ENCODE data around the gene EBF4. TPM values are rescaled to one million over a fixed set of nuclear protein-coding genes. Genes with fewer than 3 reads are reported as not detected.

EBF4 gene
- total and polyA plus RNA-seq, 7 donors, result 0.42 to 1.9 (median 1.2) TPM

GRCh38 chr20:2687514-2687913, 5.1 kb upstream of the EBF4 start:
- H3K9me3 ChIP-seq, result no peaks in the 10 kb centered on the region
- DNase-seq (no peak), ATAC-seq (no peak)
- H3K4me3 ChIP-seq, result no peak overlapping the region
- H3K4me1 ChIP-seq, result no peaks in the 10 kb centered on the region
- no peak overlapping the region for H3K27ac ChIP-seq
- WGBS, 3 donors, result 35 to 39% (median 35%) methylated on average over 6 of the region's 6 CpGs
- no peak for TF ChIP-seq CTCF (IDR thresholded peaks at IDR 0.05)
- intact Hi-C loops (cut with DNase I), result no loop called here
- H3K36me3 ChIP-seq (ENCODE audit: insufficient read depth in 1 of 2, low read depth in 1 of 2), result no peaks in the 10 kb centered on the region
- peaks cover 0 to 45% (median 3%) of the 10 kb centered on the region in 3 donors for H3K27me3 ChIP-seq (ENCODE audit: insufficient read depth in 3 of 3, low read length in 2 of 3)

GRCh38 chr20:2688041-2688591, 4.5 kb upstream of the EBF4 start:
- 19 to 21% (median 19%) methylated on average over 18 of the region's 18 CpGs for WGBS, 3 donors
- no peaks in the 10 kb centered on the region for H3K36me3 ChIP-seq (ENCODE audit: insufficient read depth in 1 of 2, low read depth in 1 of 2)
- H3K27me3 ChIP-seq (ENCODE audit: insufficient read depth in 3 of 3, low read length in 2 of 3), result peaks cover 0 to 45% (median 3%) of the 10 kb centered on the region in 3 donors
- DNase-seq, result peak in 1 of 2 donors; percentile 34
- peak; percentile 36 for TF ChIP-seq CTCF (IDR thresholded peaks at IDR 0.05)
- H3K4me3 ChIP-seq, result no peak overlapping the region
- ATAC-seq, result no peak
- no peaks in the 10 kb centered on the region for H3K4me1 ChIP-seq
- H3K9me3 ChIP-seq, result no peaks in the 10 kb centered on the region
- intact Hi-C loops (cut with DNase I), result no loop called here
- no peak overlapping the region for H3K27ac ChIP-seq

GRCh38 chr20:2690213-2690612, 2.4 kb upstream of the EBF4 start:
- Histone ChIP-seq H3K9me3 (no peaks in the 10 kb centered on the region), H3K4me1 (no peaks in the 10 kb centered on the region), H3K36me3 (ENCODE audit: insufficient read depth in 1 of 2, low read depth in 1 of 2) (no peaks in the 10 kb centered on the region), H3K4me3 (no peak overlapping the region), H3K27me3 (ENCODE audit: insufficient read depth in 3 of 3, low read length in 2 of 3) (peaks cover 0 to 62% (median 14%) of the 10 kb centered on the region in 3 donors), H3K27ac (no peak overlapping the region)
- TF ChIP-seq CTCF (IDR thresholded peaks at IDR 0.05), result no peak
- intact Hi-C loops (cut with DNase I), result loop anchor here in 1 of 2 donors (5.0 to 10.0 kb wide), 2 partner anchors 52 to 165 kb away; no protein-coding TSS in a partner anchor
- DNase-seq, result no peak
- no peak for ATAC-seq
- WGBS, 3 donors, result 81 to 88% (median 84%) methylated on average over 3 of the region's 3 CpGs

GRCh38 chr20:2690718-2691117, 1.9 kb upstream of the EBF4 start:
- no peaks in the 10 kb centered on the region for H3K4me1 ChIP-seq
- ATAC-seq (no peak), DNase-seq (no peak)
- WGBS, 3 donors, result 70 to 82% (median 77%) methylated on average over 6 of the region's 6 CpGs
- H3K27ac ChIP-seq, result no peak overlapping the region
- H3K36me3 ChIP-seq (ENCODE audit: insufficient read depth in 1 of 2, low read depth in 1 of 2), result no peaks in the 10 kb centered on the region
- H3K9me3 ChIP-seq, result no peaks in the 10 kb centered on the region
- H3K4me3 ChIP-seq, result no peak overlapping the region
- intact Hi-C loops (cut with DNase I), result loop anchor here in 1 of 2 donors (5.0 to 10.0 kb wide), 2 partner anchors 52 to 164 kb away; no protein-coding TSS in a partner anchor
- no peak for TF ChIP-seq CTCF (IDR thresholded peaks at IDR 0.05)
- H3K27me3 ChIP-seq (ENCODE audit: insufficient read depth in 3 of 3, low read length in 2 of 3), result peaks cover 0 to 66% (median 16%) of the 10 kb centered on the region in 3 donors

GRCh38 chr20:2691127-2691526, 1.5 kb upstream of the EBF4 start:
- H3K9me3 ChIP-seq, result no peaks in the 10 kb centered on the region
- intact Hi-C loops (cut with DNase I), result loop anchor here in 1 of 2 donors (5.0 to 10.0 kb wide), 2 partner anchors 51 to 164 kb away; no protein-coding TSS in a partner anchor
- ATAC-seq (no peak), DNase-seq (no peak)
- H3K4me1 ChIP-seq, result no peaks in the 10 kb centered on the region
- no peaks in the 10 kb centered on the region for H3K36me3 ChIP-seq (ENCODE audit: insufficient read depth in 1 of 2, low read depth in 1 of 2)
- WGBS, 3 donors, result 70 to 81% (median 71%) methylated on average over 8 of the region's 8 CpGs
- H3K27ac ChIP-seq, result no peak overlapping the region
- H3K4me3 ChIP-seq, result no peak overlapping the region
- no peak for TF ChIP-seq CTCF (IDR thresholded peaks at IDR 0.05)
- peaks cover 0 to 70% (median 16%) of the 10 kb centered on the region in 3 donors for H3K27me3 ChIP-seq (ENCODE audit: insufficient read depth in 3 of 3, low read length in 2 of 3)
